HepG2 (cell line): Measurements from ENCODE around the gene PPP2R5E. TPM values are rescaled to one million over a fixed set of nuclear protein-coding genes. Genes with fewer than 3 reads are reported as not detected.

Source experiments
- BCL6 ChIP-seq: IDR thresholded peaks from 2 replicates; pipeline ENCODE4 v1.6.1; 2016; ENCODE audit warnings: missing genetic modification reagents, missing compliant biosample characterization
- CBX1 ChIP-seq: IDR thresholded peaks from one replicate; pipeline ENCODE4 v1.6.1; 2016; ENCODE audit warnings: antibody characterized with exemption, low read depth
- ELF1 ChIP-seq: sonication (generic); formaldehyde crosslinking; IDR thresholded peaks from 2 replicates; pipeline ENCODE4 v1.4.0; 2020; ENCODE audit warnings: missing genetic modification reagents
- GABPB1 ChIP-seq: IDR thresholded peaks from 2 replicates; pipeline ENCODE4 v1.6.1; 2016; ENCODE audit warnings: mild to moderate bottlenecking, missing genetic modification reagents, moderate library complexity, missing compliant biosample characterization
- JUNB ChIP-seq: sonication (generic); formaldehyde crosslinking; IDR thresholded peaks from 2 replicates; pipeline ENCODE4 v1.8.0; 2022; ENCODE audit warnings: missing genetic modification reagents, mild to moderate bottlenecking, borderline replicate concordance
- KDM1A ChIP-seq: IDR thresholded peaks from 2 replicates; pipeline ENCODE4 v1.6.1; 2016; ENCODE audit warnings: missing compliant biosample characterization
- NCOR1 ChIP-seq: fragments of 200-600 bp; sonication (generic); IDR thresholded peaks from 2 replicates; pipeline ENCODE4 v1.7.0; 2017; ENCODE audit warnings: antibody characterized with exemption, low read length, borderline replicate concordance
- NFKBIZ ChIP-seq: IDR thresholded peaks from 2 replicates; pipeline ENCODE4 v1.6.1; 2018; ENCODE audit warnings: missing genetic modification reagents, missing compliant biosample characterization
- RAD51 ChIP-seq: fragments of 450-650 bp; IDR thresholded peaks from 2 replicates; pipeline ENCODE4 v1.6.1; 2016; ENCODE audit warnings: borderline replicate concordance
- TBX2 ChIP-seq: sonication (generic); formaldehyde crosslinking; IDR thresholded peaks from 2 replicates; pipeline ENCODE4 v1.5.0; 2020; ENCODE audit warnings: missing genetic modification reagents, mild to moderate bottlenecking, borderline replicate concordance
- UBTF ChIP-seq: sonication (generic); formaldehyde crosslinking; IDR thresholded peaks from 2 replicates; pipeline ENCODE4 v1.4.0; 2020; ENCODE audit warnings: mild to moderate bottlenecking, missing genetic modification reagents
- ZMAT3 ChIP-seq: sonication (generic); formaldehyde crosslinking; conservative IDR thresholded peaks from 2 replicates; pipeline ENCODE4 v1.7.0; 2021; ENCODE audit warnings: missing genetic modification reagents
- ZNF430 ChIP-seq: sonication (generic); formaldehyde crosslinking; IDR thresholded peaks from 2 replicates; pipeline ENCODE4 v1.9.0; 2021; ENCODE audit warnings: mild to moderate bottlenecking, missing genetic modification reagents
- ZNF678 ChIP-seq: sonication (generic); formaldehyde crosslinking; IDR thresholded peaks from 2 replicates; pipeline ENCODE4 v1.4.0; 2020; ENCODE audit warnings: mild to moderate bottlenecking, missing genetic modification reagents
- polyA plus RNA-seq, 8 experiments: library from polyadenylated mRNA; depleted of rRNA in 3 of 8; stranded (reverse) in 7 of 8; unstranded in 1 of 8; fragments of >200 nt; fragmentation: Illumina TruSeq in 4 of 8; extraction: Trizol in 4 of 8; gene quantifications; 2 replicates each; pipeline versions ENCODE4 v1.2.1 to v1.2.3, GENCODE V29; 2011 to 2016; ENCODE audit warnings: low read depth in 4 of 8, missing spikeins in 1 of 8, mixed read lengths in 1 of 8; ENCODE audit not compliant: insufficient read depth in 1 of 8
- total RNA-seq, 5 experiments: library from RNA; depleted of rRNA; stranded (reverse); fragments of >200 nt; fragmentation: Illumina TruSeq; extraction: Trizol; gene quantifications; 2 replicates each; pipeline ENCODE4 v1.2.3, GENCODE V29; 2016; ENCODE audit warnings: low read depth in 1 of 5
- TF ChIP-seq, protein P1 (sequence below), 2 experiments: sonication (generic) in 1 of 2; formaldehyde crosslinking in 1 of 2; IDR thresholded peaks; 2 replicates each; pipeline versions ENCODE4 v1.4.0 to v1.6.1; 2016 to 2020; ENCODE audit warnings: borderline replicate concordance in 1 of 2, low read depth in 1 of 2, mild to moderate bottlenecking in 1 of 2, missing genetic modification reagents in 1 of 2
- TF ChIP-seq, protein P2 (sequence below), 2 experiments: sonication (generic) in 1 of 2; formaldehyde crosslinking in 1 of 2; IDR thresholded peaks; 2 replicates each; pipeline versions ENCODE4 v1.6.1 to v1.9.0; 2014 to 2022; ENCODE audit warnings: antibody characterized with exemption in 1 of 2, borderline replicate concordance in 1 of 2, inconsistent platforms in 1 of 2, low read depth in 1 of 2, missing genetic modification reagents in 1 of 2

Gene PPP2R5E
- total and polyA plus RNA-seq, 2 of the 13 experiments (the other 11 are each of a cell fraction or from before 2014, with no cell fraction given): 8.9 to 11.0 TPM

DNA sequence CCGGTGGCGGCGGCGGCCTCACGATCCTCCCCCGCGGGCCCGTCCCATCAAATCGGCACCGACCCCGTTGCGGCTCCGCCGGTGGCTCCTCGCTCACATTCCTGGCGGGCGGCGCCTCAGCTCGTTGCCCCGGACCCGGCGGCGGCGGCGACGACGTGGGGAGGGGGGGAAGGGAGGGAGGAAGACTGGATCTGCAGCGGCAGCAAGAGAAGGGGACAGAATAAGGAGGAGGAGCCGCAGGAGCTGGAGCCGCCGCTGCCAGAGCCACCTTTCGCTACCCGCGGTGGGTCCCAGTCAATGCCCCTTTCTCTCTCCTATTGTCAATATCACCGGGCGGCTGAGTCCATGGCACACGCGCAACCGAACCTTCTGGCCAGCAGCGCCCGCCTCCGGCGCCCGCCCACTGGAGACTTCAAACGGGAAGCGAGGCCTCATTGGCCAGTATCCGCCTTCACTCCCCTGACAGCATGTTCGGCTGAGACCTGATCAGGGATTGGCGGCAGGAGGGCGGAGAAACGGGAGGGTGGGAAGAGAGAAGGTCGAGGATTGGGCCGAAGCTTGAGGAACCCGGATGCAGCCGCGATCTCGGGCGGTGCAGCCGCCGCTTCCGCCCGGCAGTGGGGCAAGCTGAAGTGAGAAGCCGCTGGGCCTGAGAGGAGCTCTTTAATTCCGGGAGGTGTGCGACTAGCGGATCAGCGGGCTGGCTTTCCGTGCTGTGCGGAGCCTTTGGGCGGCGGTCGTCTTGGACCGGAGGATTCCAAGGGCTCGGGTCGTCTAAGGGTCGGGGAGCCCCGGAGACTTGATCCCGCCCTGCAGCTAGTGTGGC is at the start of gene PPP2R5E (continued):
- TF ChIP-seq, protein P1, sequence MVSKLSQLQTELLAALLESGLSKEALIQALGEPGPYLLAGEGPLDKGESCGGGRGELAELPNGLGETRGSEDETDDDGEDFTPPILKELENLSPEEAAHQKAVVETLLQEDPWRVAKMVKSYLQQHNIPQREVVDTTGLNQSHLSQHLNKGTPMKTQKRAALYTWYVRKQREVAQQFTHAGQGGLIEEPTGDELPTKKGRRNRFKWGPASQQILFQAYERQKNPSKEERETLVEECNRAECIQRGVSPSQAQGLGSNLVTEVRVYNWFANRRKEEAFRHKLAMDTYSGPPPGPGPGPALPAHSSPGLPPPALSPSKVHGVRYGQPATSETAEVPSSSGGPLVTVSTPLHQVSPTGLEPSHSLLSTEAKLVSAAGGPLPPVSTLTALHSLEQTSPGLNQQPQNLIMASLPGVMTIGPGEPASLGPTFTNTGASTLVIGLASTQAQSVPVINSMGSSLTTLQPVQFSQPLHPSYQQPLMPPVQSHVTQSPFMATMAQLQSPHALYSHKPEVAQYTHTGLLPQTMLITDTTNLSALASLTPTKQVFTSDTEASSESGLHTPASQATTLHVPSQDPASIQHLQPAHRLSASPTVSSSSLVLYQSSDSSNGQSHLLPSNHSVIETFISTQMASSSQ (IDR thresholded peaks at IDR 0.05; ENCODE audit: low read depth): no peak
- TF ChIP-seq, protein P1 (CRISPR knock-in tag; IDR thresholded peaks at IDR 0.05; ENCODE audit: borderline replicate concordance): no peak; the same call in 1 of the 2 replicates
- TF ChIP-seq ELF1 (CRISPR knock-in tag) (peak; percentile 92), ZNF678 (CRISPR knock-in tag) (peak; percentile 36; the same call in 1 of the 2 replicates), CBX1 (no peak), ZMAT3 (CRISPR knock-in tag) (0 out of 2 replicates have a peak, but pooled peaks have one; percentile 22), NFKBIZ (CRISPR knock-in tag) (peak; percentile 41; the same call in 1 of the 2 replicates), TBX2 (CRISPR knock-in tag) (peak; percentile 73), GABPB1 (CRISPR knock-in tag) (peak; percentile 93), UBTF (CRISPR knock-in tag) (peak; percentile 85), RAD51 (no peak), BCL6 (peak; percentile 10; the same call in 1 of the 2 replicates), NCOR1 (no peak; the same call in 1 of the 2 replicates), JUNB (CRISPR knock-in tag) (no peak), KDM1A (CRISPR knock-in tag) (no peak), ZNF430 (CRISPR knock-in tag) (peak; percentile 71)
- TF ChIP-seq, protein P2, sequence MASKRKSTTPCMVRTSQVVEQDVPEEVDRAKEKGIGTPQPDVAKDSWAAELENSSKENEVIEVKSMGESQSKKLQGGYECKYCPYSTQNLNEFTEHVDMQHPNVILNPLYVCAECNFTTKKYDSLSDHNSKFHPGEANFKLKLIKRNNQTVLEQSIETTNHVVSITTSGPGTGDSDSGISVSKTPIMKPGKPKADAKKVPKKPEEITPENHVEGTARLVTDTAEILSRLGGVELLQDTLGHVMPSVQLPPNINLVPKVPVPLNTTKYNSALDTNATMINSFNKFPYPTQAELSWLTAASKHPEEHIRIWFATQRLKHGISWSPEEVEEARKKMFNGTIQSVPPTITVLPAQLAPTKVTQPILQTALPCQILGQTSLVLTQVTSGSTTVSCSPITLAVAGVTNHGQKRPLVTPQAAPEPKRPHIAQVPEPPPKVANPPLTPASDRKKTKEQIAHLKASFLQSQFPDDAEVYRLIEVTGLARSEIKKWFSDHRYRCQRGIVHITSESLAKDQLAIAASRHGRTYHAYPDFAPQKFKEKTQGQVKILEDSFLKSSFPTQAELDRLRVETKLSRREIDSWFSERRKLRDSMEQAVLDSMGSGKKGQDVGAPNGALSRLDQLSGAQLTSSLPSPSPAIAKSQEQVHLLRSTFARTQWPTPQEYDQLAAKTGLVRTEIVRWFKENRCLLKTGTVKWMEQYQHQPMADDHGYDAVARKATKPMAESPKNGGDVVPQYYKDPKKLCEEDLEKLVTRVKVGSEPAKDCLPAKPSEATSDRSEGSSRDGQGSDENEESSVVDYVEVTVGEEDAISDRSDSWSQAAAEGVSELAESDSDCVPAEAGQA (IDR thresholded peaks at IDR 0.05; ENCODE audit: low read depth): no peak
- TF ChIP-seq, protein P2 (CRISPR knock-in tag; IDR thresholded peaks at IDR 0.05; ENCODE audit: borderline replicate concordance): no peak
